GM21737 (cell line): Measurements from ENCODE around the gene PCDHA4.

Experiments
- ATAC-seq: cut with Tn5 transposase; IDR thresholded peaks from one replicate; pipeline ENCODE4 v1.9.1; 2021; ENCODE audit warnings: mild to moderate bottlenecking, moderate library complexity; ENCODE audit not compliant: unreplicated experiment

PCDHA4 gene

DNA sequence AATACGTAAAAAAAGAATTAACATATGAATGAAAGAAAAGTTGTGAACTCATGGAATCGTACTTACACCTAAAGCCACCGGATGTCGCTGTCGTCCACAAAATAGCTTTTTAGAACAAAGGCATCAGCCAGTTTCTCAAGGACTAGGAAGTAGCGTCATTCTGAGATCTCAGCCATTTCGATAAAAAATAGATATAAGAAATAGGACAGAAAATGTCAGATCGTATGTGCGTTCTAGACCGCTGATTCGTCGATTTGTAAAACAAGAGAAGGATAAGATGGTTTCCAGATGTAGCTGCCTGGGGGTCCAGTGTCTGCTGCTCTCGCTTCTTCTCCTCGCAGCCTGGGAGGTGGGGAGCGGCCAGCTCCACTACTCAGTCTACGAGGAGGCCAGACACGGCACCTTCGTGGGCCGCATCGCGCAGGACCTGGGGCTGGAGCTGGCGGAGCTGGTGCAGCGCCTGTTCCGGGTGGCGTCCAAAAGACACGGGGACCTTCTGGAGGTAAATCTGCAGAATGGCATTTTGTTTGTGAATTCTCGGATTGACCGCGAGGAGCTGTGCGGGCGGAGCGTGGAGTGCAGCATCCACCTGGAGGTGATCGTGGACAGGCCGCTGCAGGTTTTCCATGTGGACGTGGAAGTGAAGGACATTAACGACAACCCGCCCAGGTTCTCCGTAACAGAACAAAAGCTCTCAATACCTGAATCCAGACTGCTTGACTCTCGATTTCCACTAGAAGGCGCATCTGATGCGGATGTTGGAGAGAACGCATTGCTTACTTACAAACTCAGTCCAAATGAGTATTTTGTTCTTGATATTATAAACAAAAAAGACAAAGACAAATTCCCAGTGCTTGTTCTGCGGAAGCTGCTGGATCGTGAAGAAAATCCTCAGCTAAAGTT is 49.2 kb downstream of the PCDHA4 start, which contains the start of gene PCDHA10:
Gene PCDHA10 (plus strand): TSS at position 126 of the 903 bp plus-strand sequence. CDS start 152 bp downstream, at position 278.
- ATAC-seq = no peak

DNA sequence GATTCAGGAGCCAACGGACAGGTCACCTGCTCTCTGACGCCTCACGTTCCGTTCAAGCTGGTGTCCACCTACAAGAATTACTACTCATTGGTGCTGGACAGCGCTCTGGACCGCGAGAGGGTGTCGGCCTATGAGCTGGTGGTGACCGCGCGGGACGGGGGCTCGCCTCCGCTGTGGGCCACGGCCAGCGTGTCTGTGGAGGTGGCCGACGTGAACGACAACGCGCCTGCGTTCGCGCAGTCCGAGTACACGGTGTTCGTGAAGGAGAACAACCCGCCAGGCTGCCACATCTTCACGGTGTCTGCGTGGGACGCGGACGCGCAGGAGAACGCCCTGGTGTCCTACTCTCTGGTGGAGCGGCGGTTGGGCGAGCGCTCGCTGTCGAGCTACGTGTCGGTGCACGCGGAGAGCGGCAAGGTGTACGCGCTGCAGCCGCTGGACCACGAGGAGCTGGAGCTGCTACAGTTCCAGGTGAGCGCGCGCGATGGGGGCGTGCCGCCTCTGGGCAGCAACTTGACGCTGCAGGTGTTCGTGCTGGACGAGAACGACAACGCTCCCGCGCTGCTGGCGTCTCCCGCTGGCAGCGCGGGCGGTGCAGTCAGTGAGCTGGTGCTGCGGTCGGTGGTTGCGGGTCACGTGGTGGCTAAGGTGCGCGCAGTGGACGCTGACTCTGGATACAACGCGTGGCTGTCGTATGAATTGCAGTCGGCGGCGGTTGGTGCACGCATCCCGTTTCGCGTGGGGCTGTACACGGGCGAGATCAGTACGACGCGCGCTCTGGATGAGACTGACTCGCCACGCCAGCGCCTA is 50.5 kb downstream of the PCDHA4 start:
- ATAC-seq = no peak

DNA sequence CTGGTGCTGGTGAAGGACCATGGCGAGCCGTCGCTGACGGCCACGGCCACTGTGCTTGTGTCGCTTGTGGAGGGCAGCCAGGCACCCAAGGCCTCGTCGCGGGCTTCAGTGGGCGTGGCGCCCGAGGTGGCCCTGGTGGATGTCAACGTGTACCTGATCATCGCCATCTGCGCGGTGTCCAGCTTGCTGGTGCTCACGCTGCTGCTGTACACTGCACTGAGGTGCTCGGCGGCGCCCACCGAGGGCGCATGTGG is 51.0 kb downstream of the PCDHA4 start:
- no peak for ATAC-seq

DNA sequence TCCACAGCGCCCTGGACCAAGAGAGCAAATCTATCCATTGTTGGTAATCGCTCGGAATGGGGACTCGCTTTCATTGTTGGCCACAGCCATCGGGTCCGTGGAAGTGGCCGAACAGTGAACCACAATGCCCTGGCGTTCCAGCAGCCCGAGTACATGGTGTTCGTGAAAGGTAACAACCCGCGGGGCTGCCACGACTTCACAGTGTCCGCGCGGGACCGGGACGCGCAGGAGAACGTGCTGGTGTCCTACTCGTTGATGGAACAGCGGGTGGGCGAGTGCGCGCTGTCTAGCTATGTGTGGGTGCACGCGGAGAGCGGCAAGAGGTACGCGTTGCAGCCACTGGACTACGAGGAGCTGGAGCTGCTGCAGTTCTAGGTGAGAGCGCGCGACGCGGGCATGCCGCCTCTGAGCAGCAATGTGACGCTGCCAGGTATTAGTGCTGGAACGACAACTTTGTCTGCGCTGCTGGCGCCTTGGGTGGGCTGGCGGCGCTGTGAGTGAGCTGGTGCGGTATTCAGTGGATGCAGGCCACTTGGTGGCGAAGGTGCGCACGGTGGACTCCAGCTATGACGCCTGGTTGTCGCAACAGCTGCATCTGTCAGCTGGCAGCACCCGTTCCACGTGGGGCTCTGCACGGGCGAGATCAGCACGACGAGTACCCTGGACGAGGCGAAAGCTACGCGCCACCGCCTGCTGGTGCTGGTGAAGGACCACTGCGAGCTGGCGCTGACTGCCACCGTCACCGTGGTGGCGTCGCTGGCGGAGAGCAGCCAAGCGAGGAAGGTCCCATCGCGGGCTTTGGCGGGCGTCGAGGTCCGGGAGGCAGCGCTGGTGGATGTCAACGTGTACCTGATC is 55.8 kb downstream of the PCDHA4 start:
- ATAC-seq = no peak
